NCI-H2171 (cell line): ENCODE measurements around the gene XPO6.

ENCODE experiments used
- DNase-seq: peaks from one replicate; lab custom pipeline; 2025; lab: John Stamatoyannopoulos, UW

Gene XPO6

GRCh38 chr16:28062847-28063521, 148.8 kb downstream of the XPO6 start:
- no peak for DNase-seq

DNA sequence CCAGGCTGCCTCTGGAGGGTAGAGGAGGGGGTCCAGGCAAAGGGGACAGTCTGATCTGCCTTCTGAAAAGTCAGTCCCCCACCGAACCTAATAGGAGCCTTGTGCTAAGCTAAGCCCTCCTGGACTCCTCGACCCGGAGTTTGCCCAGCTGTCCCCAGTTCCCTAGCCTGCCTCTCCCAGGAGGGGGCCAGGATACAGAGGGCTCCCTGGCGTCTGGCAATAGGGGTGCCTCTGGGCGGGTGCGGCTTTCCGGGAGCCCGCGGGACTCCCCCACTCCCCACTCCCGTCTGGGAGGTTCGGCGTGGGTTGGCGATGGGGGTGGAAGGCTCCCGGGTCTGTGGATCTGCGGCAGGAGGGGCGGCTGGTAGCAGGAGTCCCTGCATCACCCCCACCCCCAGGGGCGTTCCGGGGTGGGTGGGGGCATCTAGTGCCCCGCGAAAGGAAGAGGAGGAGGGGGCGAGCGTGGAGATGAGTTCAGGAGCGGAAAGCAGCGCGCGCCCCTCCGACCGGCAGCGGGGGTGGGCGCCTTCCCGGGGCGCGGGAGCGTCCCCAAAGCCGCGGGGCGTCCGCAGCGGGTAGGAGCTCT, 149.4 kb downstream of the XPO6 start:
- no peak for DNase-seq

- no peak for DNase-seq
Measured at GRCh38 chr16:28061352-28062101, 150.2 kb downstream of the XPO6 start.

DNA sequence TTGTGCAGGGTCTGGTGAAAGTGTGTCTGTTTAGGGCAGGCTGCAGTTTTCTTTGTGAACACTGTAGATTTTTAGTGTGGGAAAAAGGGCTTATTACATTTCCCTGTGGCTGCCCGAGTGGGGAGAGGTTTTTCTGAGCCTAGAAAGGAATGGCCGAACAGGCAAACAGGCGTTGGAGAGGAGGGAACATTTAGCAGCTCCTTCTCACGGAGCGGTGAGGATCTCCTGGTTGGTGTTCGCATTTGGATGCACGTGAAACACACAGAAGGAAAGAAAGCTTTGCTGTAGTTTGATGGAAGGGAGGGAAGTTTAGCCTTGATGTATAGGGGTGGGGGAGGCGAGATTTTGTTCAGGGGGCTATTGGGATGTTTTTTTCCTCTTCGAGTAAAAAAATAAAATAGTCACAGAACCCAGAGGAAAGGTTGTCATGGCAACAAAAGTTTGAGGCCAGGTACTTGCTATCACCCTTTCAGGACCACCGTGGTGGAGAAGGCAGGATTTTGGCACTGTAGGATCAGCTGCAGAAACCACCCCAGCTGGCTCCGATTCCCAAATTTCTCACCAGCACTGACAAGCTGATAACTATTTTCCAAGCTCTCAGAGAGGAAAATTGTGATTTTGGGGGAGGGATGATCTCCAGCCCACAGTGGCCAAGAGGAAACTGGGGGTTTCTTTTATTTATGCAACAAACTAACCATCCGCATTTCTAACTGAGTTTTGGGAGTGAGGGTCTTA, 151.8 kb downstream of the XPO6 start:
- no peak for DNase-seq

- DNase-seq = no peak
Measured at GRCh38 chr16:28058839-28059589, 152.8 kb downstream of the XPO6 start.

- no peak for DNase-seq
Measured at GRCh38 chr16:28057949-28058348, 153.8 kb downstream of the XPO6 start.

DNA sequence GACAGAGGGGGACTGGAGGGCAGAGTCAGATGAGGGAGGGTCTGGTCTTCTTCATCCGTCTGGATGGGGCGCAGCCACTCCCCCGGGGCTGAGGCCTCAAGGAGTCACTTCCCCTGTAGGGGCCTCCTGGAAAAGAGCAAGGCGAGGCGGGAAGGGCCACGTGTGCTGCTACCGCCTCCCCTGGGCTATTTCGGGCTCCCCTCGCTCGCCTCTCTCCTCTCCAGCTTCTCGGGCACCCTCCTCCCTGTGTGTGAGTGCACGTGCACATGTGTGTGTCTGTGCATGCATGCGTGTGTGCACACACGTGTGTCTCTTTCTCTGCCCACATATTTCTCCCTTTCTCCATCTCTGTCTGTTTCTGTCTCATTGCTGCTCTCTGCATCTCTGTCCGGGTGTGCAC, 158.3 kb downstream of the XPO6 start:
- DNase-seq = no peak

- no peak for DNase-seq
Measured at GRCh38 chr16:28052274-28053128, 159.3 kb downstream of the XPO6 start.

DNA sequence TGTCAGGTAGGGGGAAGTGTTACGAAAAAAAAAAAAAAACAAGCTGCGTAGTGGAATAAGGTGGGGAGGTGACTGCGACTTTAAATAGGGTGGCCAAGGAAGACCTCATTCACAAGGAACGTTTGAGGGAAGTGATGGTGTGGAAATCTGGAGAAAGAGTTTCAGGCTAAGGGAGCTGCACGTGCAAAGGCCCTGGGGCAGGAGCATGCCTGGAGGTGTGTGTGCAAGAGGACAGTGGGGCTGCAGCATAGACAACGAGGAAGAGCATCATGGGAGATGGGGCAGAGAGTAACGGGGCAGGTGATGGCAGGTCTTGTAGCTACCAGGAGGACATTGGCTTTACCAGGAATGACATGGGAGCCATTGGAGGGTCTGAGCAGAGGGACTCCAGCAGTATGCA, 160.3 kb downstream of the XPO6 start:
- no peak for DNase-seq
